ENCODE measurements around the gene POGLUT2. TPM values are rescaled to one million over a fixed set of nuclear protein-coding genes. Genes with fewer than 3 reads are reported as not detected.

POGLUT2 gene
- total RNA-seq, 1 experiment from 2014 or later, result 31.3 TPM

DNA sequence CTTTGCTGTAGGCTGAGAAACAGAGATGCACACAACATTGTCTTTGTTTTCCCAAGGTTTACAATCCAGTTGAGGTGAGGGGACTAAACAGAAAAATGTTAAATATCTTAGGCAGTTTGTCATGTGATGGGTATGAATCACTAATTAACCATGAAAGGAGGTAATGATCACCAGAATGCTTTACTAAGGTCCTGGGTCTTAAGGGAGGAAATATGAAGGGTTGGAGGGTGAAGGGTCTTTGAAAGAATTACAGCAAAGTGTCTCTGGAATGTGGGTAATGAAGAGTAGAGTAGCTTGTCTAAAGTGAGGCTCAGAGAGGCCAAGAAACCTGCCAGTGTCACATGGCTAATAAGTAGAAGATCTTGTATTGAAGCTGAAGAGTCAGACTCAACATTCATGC, 19.1 kb upstream of the POGLUT2 start:
- Histone ChIP-seq H3K4me3 (no peak overlapping the region), H3K27ac (peak overlapping the region; percentile 29; the same call in 1 of the 2 replicates), H3K4me1 (peaks cover 22% of the 10 kb centered on the region), H3K36me3 (peaks cover 23% of the 10 kb centered on the region), H3K9me3 (replicated peaks) (no peaks in the 10 kb centered on the region), H3K27me3 (no peaks in the 10 kb centered on the region)
- no peak for DNase-seq

DNA sequence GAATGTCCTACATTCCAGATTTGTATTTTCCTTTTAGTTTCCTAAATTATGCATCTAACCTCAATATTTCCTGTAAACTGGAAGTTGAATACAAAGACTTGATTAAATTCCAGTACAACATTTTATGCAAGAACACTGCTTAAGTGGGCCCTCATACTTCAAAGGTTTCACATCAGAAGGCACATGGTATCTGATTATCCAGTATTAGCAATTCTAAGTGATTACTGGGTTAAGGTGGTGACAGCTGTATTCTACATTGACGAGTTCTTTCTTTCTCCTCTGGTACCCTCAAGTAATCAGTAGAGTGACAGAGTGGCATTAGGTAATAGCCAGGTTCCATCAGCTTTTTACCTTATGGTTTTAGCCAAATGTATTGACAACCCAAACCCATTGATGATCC, 18.5 kb upstream of the POGLUT2 start:
- Histone ChIP-seq H3K9me3 (replicated peaks) (no peaks in the 10 kb centered on the region), H3K27ac (peak overlapping the region; percentile 29; the same call in 1 of the 2 replicates), H3K36me3 (peaks cover 16% of the 10 kb centered on the region), H3K4me3 (no peak overlapping the region), H3K27me3 (no peaks in the 10 kb centered on the region), H3K4me1 (peaks cover 24% of the 10 kb centered on the region)
- no peak for DNase-seq

DNA sequence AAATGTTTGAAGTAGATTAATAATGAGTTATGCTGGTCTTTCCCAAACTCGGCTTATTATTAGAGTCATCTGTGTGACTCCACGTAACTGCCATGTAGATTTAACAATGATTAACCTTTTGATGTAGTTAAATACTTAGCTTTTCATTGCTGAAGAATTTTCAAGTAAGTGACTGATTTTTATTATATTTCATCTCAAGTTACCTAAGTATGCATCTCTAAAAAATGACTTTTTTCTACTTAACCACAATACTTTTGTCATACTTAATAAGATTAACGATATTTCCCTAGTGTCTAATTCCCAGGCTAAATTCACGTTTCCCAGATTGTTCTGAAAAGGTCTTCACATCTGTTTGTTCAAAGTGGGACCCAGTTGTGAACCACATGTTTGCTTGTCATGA, 17.9 kb upstream of the POGLUT2 start:
- no peak overlapping the region for H3K4me3 ChIP-seq
- H3K27ac ChIP-seq, result no peak overlapping the region
- no peaks in the 10 kb centered on the region for H3K27me3 ChIP-seq
- peaks cover 24% of the 10 kb centered on the region for H3K4me1 ChIP-seq
- peaks cover 12% of the 10 kb centered on the region for H3K36me3 ChIP-seq
- H3K9me3 ChIP-seq (replicated peaks), result no peaks in the 10 kb centered on the region
- DNase-seq, result no peak

DNA sequence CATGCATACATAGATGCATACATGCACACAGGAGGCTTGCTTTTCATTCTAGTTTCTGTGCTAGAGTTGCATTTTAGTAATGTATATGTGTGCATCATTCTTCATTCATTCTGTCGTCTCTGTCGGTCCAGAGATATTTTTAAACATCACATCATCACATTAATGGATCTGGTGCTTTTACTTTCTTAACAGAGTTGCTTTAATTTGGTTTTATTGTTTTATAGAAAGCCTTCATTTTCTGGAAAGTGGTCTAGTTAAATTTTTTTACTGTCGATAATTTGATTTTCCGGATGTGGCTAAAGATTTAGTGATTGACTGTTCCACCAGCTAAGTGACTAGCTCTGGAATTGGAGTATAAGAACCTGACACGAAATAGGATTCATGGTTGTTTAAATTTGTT, 17.0 kb upstream of the POGLUT2 start:
- H3K27ac ChIP-seq, result no peak overlapping the region
- DNase-seq, result no peak
- H3K9me3 ChIP-seq (replicated peaks), result peaks cover 3% of the 10 kb centered on the region; the same call in 1 of the 2 replicates
- peaks cover 19% of the 10 kb centered on the region for H3K36me3 ChIP-seq
- no peaks in the 10 kb centered on the region for H3K27me3 ChIP-seq
- H3K4me1 ChIP-seq, result peaks cover 24% of the 10 kb centered on the region
- H3K4me3 ChIP-seq, result no peak overlapping the region

DNA sequence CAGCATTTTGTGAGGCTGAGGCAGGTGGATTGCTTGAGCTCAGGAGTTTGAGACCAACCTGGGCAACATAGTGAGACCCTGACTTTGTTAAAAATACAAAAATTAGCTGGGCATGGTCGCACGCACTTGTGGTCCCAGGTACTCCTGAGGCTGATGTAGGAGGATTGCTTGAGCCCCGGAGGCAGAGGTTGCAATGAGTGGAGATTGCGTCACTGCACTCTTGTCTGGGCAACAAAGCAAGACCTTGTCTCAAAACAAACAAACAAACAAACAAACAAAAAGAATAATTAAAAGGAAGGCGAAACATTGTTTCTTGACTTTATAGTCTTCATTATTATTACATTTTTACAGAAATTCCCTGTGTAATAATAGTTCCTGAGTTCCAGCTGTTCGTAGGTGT, 16.0 kb upstream of the POGLUT2 start:
- H3K4me3 ChIP-seq, result no peak overlapping the region
- no peak for DNase-seq
- H3K9me3 ChIP-seq (replicated peaks), result peaks cover 3% of the 10 kb centered on the region; the same call in 1 of the 2 replicates
- peaks cover 19% of the 10 kb centered on the region for H3K36me3 ChIP-seq
- H3K27ac ChIP-seq, result no peak overlapping the region
- peaks cover 24% of the 10 kb centered on the region for H3K4me1 ChIP-seq
- H3K27me3 ChIP-seq, result no peaks in the 10 kb centered on the region

DNA sequence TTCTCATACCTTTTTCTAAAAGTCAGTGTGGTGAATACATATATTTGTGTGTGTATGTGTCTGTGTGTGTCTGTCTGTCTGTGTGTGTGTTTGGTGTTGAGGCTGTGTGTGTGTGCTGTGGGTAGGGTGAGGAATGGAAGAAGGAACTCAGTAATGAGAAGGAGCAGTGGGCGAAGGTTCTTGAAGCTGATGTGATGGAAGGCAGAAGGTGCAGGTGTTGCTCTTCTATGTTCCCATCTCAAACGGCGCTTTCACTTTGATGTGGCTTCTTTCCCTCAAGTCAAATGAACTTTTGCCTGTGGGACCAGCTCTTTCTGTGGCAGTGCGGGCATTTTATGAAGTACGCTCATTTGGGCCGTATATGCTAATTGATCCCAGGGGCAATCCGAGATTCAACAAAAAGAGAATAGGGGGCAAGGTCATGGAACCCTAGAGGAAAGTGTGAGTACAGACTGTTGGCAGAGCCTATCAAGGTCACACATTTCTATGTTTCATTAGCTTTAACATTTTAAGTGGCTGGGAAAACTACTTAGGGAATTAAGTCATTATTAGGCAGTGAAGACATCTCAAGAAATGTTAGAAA, 15.3 kb upstream of the POGLUT2 start:
- Histone ChIP-seq H3K4me1 (peaks cover 24% of the 10 kb centered on the region), H3K27ac (no peak overlapping the region), H3K9me3 (replicated peaks) (peaks cover 3% of the 10 kb centered on the region; the same call in 1 of the 2 replicates), H3K4me3 (no peak overlapping the region), H3K27me3 (no peaks in the 10 kb centered on the region), H3K36me3 (peaks cover 23% of the 10 kb centered on the region)
- no peak for DNase-seq

DNA sequence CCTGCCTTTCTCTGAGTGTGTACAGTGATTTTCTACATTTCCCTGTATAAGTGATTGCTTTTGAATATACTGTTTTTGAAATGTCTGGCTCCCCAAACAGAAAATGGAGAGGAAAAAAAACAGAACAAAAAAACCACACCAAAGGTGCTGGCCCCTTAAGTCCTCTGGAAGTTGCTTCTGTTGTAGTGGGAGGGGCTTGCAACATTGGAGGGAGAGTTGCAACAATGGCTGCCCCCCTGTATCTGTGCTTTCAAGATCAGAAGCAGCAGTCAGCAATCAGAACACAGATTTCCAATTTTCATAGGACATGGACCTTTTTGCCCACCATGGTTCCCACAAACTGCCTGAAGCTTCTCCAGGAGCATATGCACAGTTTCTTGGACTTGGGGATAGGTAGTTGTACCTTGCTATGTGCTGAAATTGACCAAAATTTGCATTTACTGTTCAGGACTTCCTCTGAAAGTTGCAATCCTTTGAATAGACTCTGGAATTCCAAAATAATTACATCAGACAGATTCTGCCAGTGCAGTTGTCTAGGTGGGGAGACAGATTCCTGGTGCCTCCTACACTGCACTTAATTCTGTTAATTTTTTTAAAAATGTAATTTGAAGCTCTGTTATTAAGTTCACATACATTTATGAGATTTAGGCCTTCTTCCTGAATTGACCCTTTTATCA, 14.0 kb upstream of the POGLUT2 start:
- H3K36me3 ChIP-seq, result peaks cover 25% of the 10 kb centered on the region
- H3K4me1 ChIP-seq, result peaks cover 15% of the 10 kb centered on the region
- H3K27ac ChIP-seq, result peak overlapping the region; percentile 69
- no peaks in the 10 kb centered on the region for H3K27me3 ChIP-seq
- peaks cover 3% of the 10 kb centered on the region; the same call in 1 of the 2 replicates for H3K9me3 ChIP-seq (replicated peaks)
- 0 out of 2 replicates have a peak overlapping the region, but pooled peaks have one; percentile 8 for H3K4me3 ChIP-seq
- peak; percentile 19 to 31 for DNase-seq

DNA sequence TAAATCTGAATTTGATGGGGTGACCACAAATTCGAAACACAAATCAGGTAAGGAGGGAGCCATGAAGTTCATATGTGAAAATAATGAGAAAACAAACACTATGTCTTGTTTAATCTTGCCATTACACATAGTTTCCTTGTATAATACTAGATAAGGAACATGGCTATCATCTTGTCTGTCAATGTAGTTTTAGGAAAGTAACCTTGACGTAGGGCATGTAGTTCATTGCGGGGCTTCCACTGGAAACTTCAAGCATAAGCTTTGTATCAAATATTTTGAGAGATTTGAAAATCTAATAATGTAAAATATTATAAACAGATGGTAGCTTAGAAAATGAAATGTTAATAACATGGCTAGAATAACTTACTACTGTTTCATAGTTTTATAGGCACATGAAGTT, 8.9 kb upstream of the POGLUT2 start:
- H3K4me1 ChIP-seq, result peaks cover under 1% of the 10 kb centered on the region; the same call in 1 of the 2 replicates
- peaks cover 3% of the 10 kb centered on the region; the same call in 1 of the 2 replicates for H3K9me3 ChIP-seq (replicated peaks)
- no peaks in the 10 kb centered on the region for H3K27me3 ChIP-seq
- no peak overlapping the region for H3K27ac ChIP-seq
- no peak overlapping the region for H3K4me3 ChIP-seq
- H3K36me3 ChIP-seq, result peaks cover 22% of the 10 kb centered on the region
- DNase-seq, result no peak

DNA sequence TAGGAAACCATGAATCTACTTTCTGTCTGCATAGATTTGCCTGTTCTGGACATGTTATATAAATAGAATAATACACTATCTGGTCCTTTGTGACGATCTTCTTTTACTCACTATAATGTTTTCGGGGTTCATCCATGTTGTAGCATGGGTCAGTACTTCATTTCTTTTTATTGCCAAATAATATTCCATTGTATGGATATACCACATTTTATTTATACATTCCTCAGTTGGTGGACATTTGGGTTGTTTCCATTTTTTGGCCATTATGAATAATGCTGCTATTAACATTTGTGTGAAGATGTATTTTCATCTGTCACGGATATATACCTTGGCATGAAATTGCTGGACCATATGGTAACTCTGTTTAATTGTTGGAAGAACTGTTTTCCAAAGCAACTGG, 6.9 kb upstream of the POGLUT2 start:
- no peak for DNase-seq
- Histone ChIP-seq H3K27me3 (no peaks in the 10 kb centered on the region), H3K36me3 (peaks cover 15% of the 10 kb centered on the region), H3K9me3 (replicated peaks) (no peaks in the 10 kb centered on the region; the same call in 1 of the 2 replicates), H3K4me3 (no peak overlapping the region), H3K4me1 (0 out of 2 replicates have a peak, but pooled peaks cover 2% of the 10 kb centered on the region), H3K27ac (no peak overlapping the region)

DNA sequence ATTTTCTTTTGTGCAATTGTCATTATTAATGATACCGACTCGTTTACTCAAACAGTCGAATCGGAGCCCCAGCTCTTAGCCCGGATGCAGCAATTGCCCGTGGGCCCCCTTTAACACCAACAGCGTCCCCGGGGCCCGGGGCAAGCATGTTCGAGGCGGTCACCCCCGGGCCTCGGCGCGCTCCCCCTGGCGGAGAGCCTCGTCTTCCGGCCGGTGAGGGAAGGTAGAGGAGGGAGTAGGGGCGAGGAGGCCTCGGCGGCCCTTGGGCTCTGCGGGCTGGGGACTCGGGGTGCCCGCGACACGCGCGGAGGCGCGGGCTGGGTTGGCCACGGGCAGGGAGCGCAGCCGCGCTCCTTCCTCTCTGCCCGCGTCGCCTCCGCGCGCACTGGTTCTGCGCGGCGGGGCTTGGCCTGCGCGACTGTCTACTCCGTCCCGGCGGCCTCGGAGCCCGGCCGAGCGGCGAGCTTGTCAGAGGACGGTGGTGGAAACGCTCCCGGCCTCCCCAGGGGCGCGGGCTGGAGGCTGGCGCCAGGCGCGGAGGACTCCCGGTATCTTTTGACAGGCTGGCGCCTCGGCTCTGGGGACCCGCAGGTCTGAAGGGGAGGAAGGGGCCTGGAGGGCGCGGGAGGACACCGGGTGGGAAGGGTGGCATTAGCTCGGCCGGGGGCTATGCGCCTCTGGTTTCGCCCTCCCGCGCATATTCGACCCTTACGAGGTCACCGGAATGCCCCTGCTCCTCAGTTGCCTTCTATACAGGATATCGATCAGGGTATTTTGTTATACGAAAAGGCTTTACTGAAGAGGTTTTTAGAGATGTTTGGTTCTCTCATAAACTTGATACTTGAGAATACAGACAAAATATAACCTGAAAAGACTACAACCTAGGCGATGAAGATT, 1.6 kb upstream of the POGLUT2 start:
- Histone ChIP-seq H3K4me1 (0 out of 2 replicates have a peak, but pooled peaks cover 2% of the 10 kb centered on the region), H3K4me3 (peak overlapping the region; percentile 91), H3K36me3 (peaks cover under 1% of the 10 kb centered on the region; the same call in 1 of the 2 replicates), H3K9me3 (replicated peaks) (no peaks in the 10 kb centered on the region), H3K27me3 (no peaks in the 10 kb centered on the region), H3K27ac (peak overlapping the region; percentile 68)
- DNase-seq, result peak; percentile 84 to 85

DNA sequence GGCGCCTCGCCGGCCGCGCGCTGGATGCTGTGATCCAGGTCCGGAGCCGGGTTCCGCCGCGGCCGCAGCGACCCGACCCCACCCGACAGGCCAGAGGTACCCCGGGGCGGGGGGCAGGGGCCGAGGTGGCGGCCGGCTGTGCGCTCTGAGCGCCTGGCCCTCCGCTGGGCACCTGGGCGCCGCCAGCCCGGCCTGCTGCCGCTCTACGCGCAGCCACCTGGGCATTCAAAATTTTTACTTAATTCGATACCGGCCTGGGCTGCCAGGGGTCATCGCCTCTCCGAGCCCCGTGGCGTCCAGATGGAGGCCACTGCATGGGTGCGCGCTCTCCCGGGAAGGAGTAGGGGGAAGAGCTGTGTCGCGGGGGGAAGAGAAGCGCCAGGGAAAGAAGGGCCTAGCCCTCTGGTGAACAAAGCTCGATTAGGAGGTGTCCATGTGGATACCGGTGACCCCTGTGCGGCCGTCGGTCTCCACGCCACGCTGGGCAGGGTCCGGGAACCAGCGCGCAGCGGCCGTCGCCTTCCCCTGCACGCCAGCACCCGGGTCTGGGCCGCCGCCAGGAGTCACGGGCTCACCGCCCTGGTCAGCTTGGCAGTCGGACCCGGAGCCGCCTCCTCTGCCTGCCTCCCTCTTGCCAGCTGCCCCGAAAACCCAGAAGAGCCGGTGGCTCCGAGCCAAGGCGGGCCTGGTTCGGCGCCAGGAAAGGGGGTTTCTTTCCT, 809 bp upstream of the POGLUT2 start:
- Histone ChIP-seq H3K4me1 (0 out of 2 replicates have a peak, but pooled peaks cover 2% of the 10 kb centered on the region), H3K27me3 (no peaks in the 10 kb centered on the region)
- DNase-seq, result peak in 1 of 2 experiments; percentile 39

DNA sequence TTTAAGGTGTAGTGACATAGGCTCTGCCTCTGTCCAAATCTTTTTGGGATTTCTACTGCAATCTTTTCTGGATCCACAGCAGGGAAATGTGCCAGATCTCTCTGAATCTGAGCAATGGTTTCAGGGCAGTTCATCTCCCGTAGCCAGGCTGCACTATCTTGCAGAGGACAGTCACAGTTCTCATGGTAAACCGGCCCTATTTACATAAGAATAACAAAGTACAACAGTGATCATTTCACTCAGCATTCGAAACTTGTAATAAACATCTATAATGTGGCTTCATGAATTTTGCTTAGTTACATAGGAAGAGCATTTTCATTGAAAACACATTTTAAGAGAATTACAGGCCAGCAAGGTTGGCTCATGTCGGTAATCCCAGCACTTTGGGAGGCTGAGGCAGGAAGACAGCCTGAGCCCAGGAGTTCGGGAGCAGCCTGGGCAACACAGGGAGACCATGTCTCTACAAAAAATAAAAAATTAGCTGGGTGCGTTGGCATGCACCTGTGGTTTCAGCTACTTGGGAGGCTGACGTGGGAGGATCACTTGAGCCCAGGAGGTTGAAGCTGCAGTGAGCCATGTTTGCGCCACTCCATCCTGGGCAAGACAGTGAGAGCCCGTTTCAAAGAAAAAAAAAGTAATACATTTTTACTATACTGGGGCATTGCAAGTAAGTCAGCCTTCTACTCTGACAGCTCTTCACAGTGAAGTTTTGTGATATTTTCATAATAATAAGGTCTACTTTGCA, 5.0 kb downstream of the POGLUT2 start:
- Histone ChIP-seq H3K36me3 (peaks cover 10% of the 10 kb centered on the region; the same call in 1 of the 2 replicates), H3K27ac (no peak overlapping the region), H3K9me3 (replicated peaks) (no peaks in the 10 kb centered on the region), H3K4me3 (no peak overlapping the region), H3K27me3 (no peaks in the 10 kb centered on the region), H3K4me1 (peaks cover 2% of the 10 kb centered on the region; the same call in 1 of the 2 replicates)
- DNase-seq, result no peak

More for the DNA sequence above, 809 bp upstream of the POGLUT2 start:
- H3K9me3 ChIP-seq (replicated peaks), result no peaks in the 10 kb centered on the region
- H3K36me3 ChIP-seq, result no peaks in the 10 kb centered on the region
- H3K4me3 ChIP-seq, result peak overlapping the region; percentile 91
- H3K27ac ChIP-seq, result peak overlapping the region; percentile 68

DNA sequence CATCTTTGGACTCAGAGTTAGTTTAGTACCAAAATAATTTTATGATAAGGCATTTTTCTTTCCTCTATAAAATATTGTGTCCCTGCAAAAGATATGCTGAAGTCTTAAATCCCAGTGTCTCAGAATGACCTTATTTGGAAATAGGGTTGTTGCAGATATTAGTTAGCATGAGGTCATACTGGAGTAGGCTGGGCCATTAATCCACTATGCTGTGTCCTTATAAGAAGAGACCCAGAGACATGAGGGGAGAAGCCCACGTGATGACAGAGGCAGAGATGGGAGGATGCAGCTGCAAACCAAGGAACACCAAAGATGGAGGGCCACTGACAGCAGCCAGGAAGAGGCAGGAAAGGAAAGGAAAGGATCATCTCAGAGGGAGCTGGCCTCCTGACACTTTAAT, 6.4 kb downstream of the POGLUT2 start:
- Histone ChIP-seq H3K4me1 (peaks cover 2% of the 10 kb centered on the region; the same call in 1 of the 2 replicates), H3K4me3 (no peak overlapping the region), H3K36me3 (peaks cover 17% of the 10 kb centered on the region; the same call in 1 of the 2 replicates), H3K9me3 (replicated peaks) (no peaks in the 10 kb centered on the region), H3K27me3 (no peaks in the 10 kb centered on the region), H3K27ac (no peak overlapping the region)
- peak in 1 of 2 experiments; percentile 36 for DNase-seq

Data from SJCRH30 (cell line).